Activated T-helper 9 cell treated with anti-CD3 and anti-CD28 coated beads, Interleukin-2, amount 50 U/mL, for 16 hours (primary cell): Measurements from ENCODE around the gene SCG5.

Experiments
- DNase-seq: peaks from one replicate; pipeline ENCODE4 v3.0.0-alpha.2; 2020; ENCODE audit warnings: low read depth

The SCG5 gene

GRCh38 chr15:32659340-32660155 is 18.0 kb downstream of the SCG5 start:
- no peak for DNase-seq

GRCh38 chr15:32663671-32664070 is 22.2 kb downstream of the SCG5 start:
- no peak for DNase-seq

- DNase-seq: no peak
Measured at GRCh38 chr15:32664796-32665195, 23.3 kb downstream of the SCG5 start.

GRCh38 chr15:32667321-32667720 is 25.8 kb downstream of the SCG5 start:
- no peak for DNase-seq

- DNase-seq: no peak
Measured at GRCh38 chr15:32668942-32669341, 27.4 kb downstream of the SCG5 start.

GRCh38 chr15:32669896-32670611 is 28.5 kb downstream of the SCG5 start:
- no peak for DNase-seq

GRCh38 chr15:32670623-32671022 is 29.1 kb downstream of the SCG5 start:
- no peak for DNase-seq

GRCh38 chr15:32671339-32672325 is 30.1 kb downstream of the SCG5 start:
- no peak for DNase-seq

- no peak for DNase-seq
Measured at GRCh38 chr15:32674681-32675080, 33.2 kb downstream of the SCG5 start.

- DNase-seq: no peak
Measured at GRCh38 chr15:32675466-32675865, 34.0 kb downstream of the SCG5 start.

- DNase-seq: no peak
Measured at GRCh38 chr15:32676169-32676568, 34.7 kb downstream of the SCG5 start.

GRCh38 chr15:32677238-32677750 is 35.8 kb downstream of the SCG5 start:
- DNase-seq: no peak

GRCh38 chr15:32679298-32679690 is 37.8 kb downstream of the SCG5 start:
- no peak for DNase-seq

GRCh38 chr15:32682569-32682968 is 41.1 kb downstream of the SCG5 start:
- DNase-seq: no peak

- DNase-seq: no peak
Measured at GRCh38 chr15:32682977-32683630, 41.6 kb downstream of the SCG5 start.

- DNase-seq: no peak
Measured at GRCh38 chr15:32683906-32684584, 42.5 kb downstream of the SCG5 start.

- no peak for DNase-seq
Measured at GRCh38 chr15:32685576-32685975, 44.1 kb downstream of the SCG5 start.

GRCh38 chr15:32687556-32687955 is 46.0 kb downstream of the SCG5 start:
- no peak for DNase-seq

- DNase-seq: no peak
Measured at GRCh38 chr15:32688151-32688639, 46.7 kb downstream of the SCG5 start.

GRCh38 chr15:32690941-32691688 is 49.6 kb downstream of the SCG5 start:
- no peak for DNase-seq
